Erythroblast (primary cell): Measurements from ENCODE around the gene FUT8.

Source experiments
- GATA1 ChIP-seq: IDR thresholded peaks from 2 replicates; pipeline ENCODE4 v1.6.1; 2011; ENCODE audit warnings: low read depth, mild to moderate bottlenecking, control low read depth, low read length, moderate library complexity
- POLR2A ChIP-seq: IDR thresholded peaks from 2 replicates; pipeline ENCODE4 v1.6.1; 2011; ENCODE audit warnings: mild to moderate bottlenecking, low read length

DNA sequence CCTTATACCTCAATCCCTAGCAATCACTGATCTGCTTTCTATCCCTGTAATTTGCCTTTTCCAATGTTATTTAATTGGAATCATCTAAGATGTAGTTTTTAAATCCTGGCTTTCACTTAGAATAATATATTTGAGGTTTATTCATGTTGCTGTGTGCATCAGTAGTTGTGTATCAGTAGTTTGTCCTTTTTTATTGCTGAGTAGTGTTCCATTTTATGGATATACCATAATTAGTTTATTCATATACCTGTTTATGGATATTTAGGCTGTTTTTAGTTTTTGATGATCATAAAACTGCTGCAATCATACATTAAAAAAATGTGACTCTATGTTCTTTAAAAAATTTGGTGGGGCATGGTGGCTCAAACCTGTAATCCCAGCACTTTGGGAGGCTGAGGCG is 43.7 kb downstream of the FUT8 start:
- TF ChIP-seq POLR2A (no peak), GATA1 (no peak)
